ENCODE data around the gene GDPD1. TPM values are rescaled to one million over a fixed set of nuclear protein-coding genes. Genes with fewer than 3 reads are reported as not detected.
"Not testable (repeated sequence)": the region's sequence is repeated elsewhere in the genome, so short reads cannot be mapped to it uniquely, and the experiment has no call there.

The GDPD1 gene
- total RNA-seq, 1 experiment from 2014 or later = 0.49 TPM

DNA sequence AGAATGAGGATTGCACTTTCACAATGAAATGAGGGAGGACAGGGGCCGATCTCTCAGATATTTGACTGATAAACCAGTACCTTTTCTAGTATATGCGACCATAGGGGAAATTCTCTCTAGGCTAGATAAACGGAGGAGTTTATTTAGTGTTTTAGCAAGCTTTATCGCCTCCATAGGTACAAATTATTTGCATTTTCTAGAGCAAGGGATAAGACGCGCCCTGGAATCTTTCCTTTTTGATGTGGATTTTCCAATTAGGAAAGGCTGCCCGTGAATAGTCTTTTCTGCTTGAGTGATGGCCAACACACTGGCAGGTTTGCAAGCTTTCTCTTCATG is 351 bp upstream of the GDPD1 start:
- Histone ChIP-seq H3K4me3 (peak overlapping the region; percentile 62), H3K27me3 (no peaks in the 10 kb centered on the region), H3K36me3 (no peaks in the 10 kb centered on the region), H3K27ac (no peak overlapping the region), H3K9me3 (replicated peaks) (no peaks in the 10 kb centered on the region), H3K4me1 (no peaks in the 10 kb centered on the region)
- DNase-seq = no peak

DNA sequence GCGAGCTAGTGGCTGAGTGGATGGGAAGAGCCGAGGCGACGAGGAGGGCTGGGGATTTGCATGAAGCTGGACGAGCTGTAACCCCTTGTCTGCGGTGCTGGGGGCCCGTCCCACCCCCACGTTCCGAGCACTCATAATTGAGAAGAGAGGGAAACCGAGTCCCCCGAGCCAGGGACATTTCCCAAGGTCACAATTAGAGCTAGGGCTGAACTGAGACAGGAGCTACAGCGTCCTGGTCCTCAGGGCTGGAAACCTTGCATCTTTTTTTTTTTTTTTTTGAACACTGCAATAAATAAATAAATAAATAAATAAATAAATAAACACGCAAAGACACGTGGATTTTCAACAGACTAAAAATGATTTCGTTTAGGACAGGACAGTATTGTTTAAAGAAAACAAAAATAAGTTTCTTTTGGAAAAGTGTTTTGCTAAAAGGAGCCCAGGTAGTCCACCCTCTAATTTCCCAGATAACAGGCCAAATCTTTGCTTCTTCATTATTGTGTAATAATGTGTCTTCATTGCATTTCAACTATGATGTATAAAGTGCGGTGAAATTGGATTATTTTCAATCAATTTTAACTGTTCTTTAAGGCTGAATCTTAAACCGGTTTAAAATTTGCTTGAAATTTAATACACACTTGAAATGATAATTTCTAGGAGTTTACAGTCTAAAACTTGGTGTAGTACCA is 992 bp downstream of the GDPD1 start:
- no peaks in the 10 kb centered on the region for H3K27me3 ChIP-seq

DNA sequence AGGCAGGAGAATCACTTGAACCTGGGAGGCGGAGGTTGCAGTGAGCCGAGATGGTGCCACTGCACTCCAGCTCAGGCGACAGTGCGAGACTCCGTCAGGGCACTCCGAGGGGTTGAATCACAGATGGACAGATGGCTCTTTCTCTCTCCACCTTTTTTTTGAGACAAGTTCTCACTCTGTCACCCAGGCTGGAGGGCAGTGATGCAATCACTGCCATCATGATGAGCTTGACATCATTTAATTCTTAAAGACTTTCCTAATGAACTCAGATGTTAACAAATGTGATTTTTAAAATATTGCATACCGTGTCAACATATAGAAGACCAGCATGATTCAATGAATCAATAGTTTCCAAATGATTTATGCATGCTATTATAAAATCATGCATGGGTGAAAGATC is 3.5 kb downstream of the GDPD1 start:
- DNase-seq = no peak
- no peaks in the 10 kb centered on the region for H3K27me3 ChIP-seq
- no peaks in the 10 kb centered on the region for H3K4me1 ChIP-seq
- no peak overlapping the region for H3K4me3 ChIP-seq
- no peak overlapping the region for H3K27ac ChIP-seq
- H3K9me3 ChIP-seq (replicated peaks) = no peaks in the 10 kb centered on the region
- H3K36me3 ChIP-seq = no peaks in the 10 kb centered on the region

More for the DNA sequence above, 992 bp downstream of the GDPD1 start:
- H3K36me3 ChIP-seq = no peaks in the 10 kb centered on the region
- no peaks in the 10 kb centered on the region for H3K9me3 ChIP-seq (replicated peaks)
- no peak for DNase-seq
- H3K27ac ChIP-seq = no peak overlapping the region
- H3K4me1 ChIP-seq = no peaks in the 10 kb centered on the region
- peak overlapping the region; percentile 62 for H3K4me3 ChIP-seq

DNA sequence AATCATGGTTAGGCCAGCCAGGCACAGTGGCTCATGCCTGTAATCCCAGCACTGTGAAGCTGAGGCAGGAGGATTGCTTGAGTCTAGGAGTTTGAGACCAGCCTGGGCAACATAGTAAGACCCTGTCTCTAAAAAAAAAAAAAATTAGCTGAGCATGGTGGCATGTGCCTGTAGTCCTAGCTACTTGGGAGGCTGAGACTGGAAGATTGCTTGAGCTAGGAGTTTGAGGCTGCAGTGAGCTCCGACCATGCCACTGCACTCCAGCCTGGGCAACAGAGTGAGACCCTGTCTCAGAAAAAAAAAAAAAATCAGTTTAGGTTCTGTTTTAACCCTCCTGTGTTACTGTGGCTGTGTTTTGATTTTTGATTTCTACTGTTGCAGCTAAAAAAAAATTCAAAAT is 8.3 kb downstream of the GDPD1 start:
- H3K9me3 ChIP-seq (replicated peaks); H3K27ac ChIP-seq; H3K4me3 ChIP-seq; H3K36me3 ChIP-seq; H3K4me1 ChIP-seq; DNase-seq; H3K27me3 ChIP-seq: not testable (repeated sequence)

DNA sequence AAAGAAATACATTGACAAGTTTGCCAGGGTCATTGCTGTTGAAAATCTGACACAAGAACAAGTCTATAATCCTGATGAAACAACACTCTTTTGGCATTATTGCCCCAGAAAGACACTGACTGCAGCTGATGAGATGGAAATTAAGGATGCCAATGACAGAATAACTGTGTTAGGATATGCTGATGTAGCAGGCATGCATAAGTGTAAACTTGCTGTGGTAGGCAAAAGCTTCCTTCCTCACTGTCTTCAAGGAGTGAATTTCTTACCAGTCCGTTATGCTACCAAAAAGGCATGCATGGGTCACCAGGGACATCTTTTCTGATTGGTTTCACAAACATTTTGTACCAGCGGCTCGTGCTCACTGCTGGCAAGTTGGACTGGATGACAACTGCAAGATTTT is 10.5 kb downstream of the GDPD1 start:
- Histone ChIP-seq H3K27me3 (no peaks in the 10 kb centered on the region), H3K4me3 (no peak overlapping the region), H3K9me3 (replicated peaks) (no peaks in the 10 kb centered on the region), H3K36me3 (no peaks in the 10 kb centered on the region), H3K27ac (no peak overlapping the region), H3K4me1 (no peaks in the 10 kb centered on the region)
- DNase-seq = no peak

DNA sequence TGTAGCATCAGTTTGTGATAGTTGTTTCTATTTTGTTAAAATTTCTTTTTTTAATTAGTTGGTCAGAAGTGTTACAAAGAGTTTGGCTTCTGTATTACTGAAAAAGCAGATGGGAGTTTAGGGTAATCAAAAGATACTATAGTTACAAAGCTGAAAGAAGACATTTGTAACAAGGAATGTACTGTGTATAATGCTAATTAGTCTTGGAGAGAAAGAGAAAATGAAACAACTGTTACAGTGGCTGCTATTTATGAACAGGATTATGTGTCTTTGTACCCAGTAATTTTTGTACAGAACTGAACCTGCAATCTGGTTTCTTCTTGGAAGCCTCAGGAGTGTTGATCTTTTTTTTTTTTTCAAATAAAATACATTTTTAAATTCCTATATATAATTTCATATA is 14.3 kb downstream of the GDPD1 start:
- Histone ChIP-seq H3K27ac (no peak overlapping the region), H3K9me3 (replicated peaks) (no peaks in the 10 kb centered on the region), H3K27me3 (no peaks in the 10 kb centered on the region), H3K36me3 (no peaks in the 10 kb centered on the region), H3K4me3 (no peak overlapping the region), H3K4me1 (no peaks in the 10 kb centered on the region)
- peak in 1 of 2 experiments; percentile 9 for DNase-seq

DNA sequence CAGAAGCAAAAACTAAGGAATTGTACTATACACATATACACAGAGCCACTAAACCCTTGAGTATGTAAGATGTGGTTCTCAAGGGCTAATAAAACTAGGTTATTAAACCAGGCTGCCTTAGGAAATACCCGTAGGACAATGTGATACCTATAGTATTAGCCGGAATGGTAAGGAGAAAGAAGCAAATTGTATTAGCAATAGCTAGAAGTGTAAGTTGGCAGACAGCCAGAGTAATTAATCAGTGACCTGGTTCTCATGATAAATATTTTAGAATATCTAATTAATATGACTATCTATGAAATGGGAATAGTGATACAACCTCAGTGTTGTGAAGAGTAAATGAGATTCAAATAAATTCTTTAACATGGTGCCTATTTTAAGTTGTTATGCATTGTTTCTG is 18.6 kb downstream of the GDPD1 start:
- no peak for DNase-seq

DNA sequence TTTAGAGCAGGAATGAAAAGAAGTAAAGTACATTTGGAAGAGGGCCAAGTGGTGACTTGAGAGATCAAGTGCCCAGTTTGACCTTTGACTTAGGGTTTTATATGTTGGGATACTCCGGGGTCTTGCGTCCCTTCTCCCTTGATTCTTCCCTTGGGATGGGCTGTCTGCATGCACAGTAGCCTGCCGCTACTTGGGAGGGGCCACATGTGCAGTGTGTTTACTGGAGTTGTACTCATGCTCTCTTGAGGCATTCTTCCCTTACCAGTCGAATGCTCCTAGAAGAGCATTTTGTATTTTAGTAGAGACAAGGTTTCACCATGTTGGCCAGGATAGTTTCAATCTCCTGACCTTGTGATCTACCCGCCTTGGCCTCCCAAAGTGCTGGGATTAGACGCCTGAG is 23.8 kb downstream of the GDPD1 start:
- no peaks in the 10 kb centered on the region for H3K4me1 ChIP-seq
- no peaks in the 10 kb centered on the region for H3K27me3 ChIP-seq
- H3K27ac ChIP-seq = no peak overlapping the region
- H3K36me3 ChIP-seq = no peaks in the 10 kb centered on the region
- DNase-seq = no peak
- H3K4me3 ChIP-seq = no peak overlapping the region
- no peaks in the 10 kb centered on the region for H3K9me3 ChIP-seq (replicated peaks)

More for the DNA sequence above, 18.6 kb downstream of the GDPD1 start:
- H3K27ac ChIP-seq = no peak overlapping the region
- no peaks in the 10 kb centered on the region for H3K27me3 ChIP-seq
- H3K36me3 ChIP-seq = no peaks in the 10 kb centered on the region
- H3K4me1 ChIP-seq = no peaks in the 10 kb centered on the region
- no peaks in the 10 kb centered on the region for H3K9me3 ChIP-seq (replicated peaks)
- no peak overlapping the region for H3K4me3 ChIP-seq

DNA sequence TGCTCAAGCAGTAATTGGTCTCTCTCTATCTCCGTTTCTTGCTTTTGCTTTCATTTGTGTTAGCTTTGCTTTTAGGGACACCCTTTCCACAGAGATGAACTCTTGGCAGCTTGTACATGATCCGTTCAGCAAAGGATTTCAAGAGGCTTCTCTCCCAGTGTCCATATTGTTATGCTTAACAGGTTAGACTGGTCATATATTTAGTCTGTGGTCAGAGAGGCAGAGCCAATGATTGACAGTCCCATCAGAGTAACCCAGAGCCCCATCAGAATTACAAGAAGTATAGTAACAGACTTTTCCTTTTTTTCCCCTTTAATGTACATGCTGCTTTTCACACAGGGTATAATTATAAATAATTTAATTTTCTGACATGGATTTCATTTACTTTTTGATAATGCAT is 34.4 kb downstream of the GDPD1 start:
- no peaks in the 10 kb centered on the region for H3K9me3 ChIP-seq (replicated peaks)
- no peak overlapping the region for H3K4me3 ChIP-seq
- no peaks in the 10 kb centered on the region for H3K4me1 ChIP-seq
- H3K27me3 ChIP-seq = no peaks in the 10 kb centered on the region
- no peak for DNase-seq
- H3K36me3 ChIP-seq = no peaks in the 10 kb centered on the region
- H3K27ac ChIP-seq = no peak overlapping the region

DNA sequence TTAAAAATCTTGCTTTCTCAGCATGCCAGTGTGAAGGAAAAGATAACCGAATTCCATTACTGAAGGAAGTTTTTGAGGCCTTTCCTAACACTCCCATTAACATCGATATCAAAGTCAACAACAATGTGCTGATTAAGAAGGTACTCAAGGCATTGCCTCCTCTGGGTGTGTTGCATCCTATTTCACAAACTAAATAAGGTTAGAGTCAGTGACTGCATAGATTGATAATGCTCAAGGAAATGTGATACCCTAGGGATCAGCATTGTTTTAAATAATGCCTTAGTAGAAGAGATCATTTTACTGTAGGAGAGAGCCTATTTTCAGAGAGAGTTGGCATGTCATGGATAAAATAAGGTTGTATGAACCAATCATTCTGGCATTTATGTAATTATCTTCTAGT is 36.8 kb downstream of the GDPD1 start:
- Histone ChIP-seq H3K27me3 (no peaks in the 10 kb centered on the region), H3K4me3 (no peak overlapping the region), H3K9me3 (replicated peaks) (no peaks in the 10 kb centered on the region), H3K4me1 (no peaks in the 10 kb centered on the region), H3K27ac (no peak overlapping the region), H3K36me3 (no peaks in the 10 kb centered on the region)
- DNase-seq = no peak

DNA sequence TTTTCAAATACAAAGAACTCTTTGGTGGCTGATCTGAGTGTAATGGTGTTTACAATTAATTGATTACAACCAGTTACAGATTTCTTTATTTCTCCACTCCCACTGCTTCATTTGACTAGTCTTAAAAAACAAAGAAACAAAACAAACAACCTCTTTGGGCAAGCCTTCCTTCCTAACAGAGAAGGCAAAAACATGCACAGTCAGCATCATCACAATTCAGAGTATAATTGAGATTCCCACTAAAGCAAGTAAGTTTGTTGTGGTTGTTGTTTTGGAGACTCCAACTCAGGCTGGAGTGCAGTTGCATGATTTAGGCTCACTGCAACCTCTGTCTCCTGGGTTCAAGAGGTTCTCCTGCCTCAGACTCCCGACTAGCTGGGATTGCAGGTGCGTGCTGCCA is 40.4 kb downstream of the GDPD1 start:
- Histone ChIP-seq H3K4me3 (no peak overlapping the region), H3K27me3 (no peaks in the 10 kb centered on the region), H3K4me1 (0 out of 2 replicates have a peak, but pooled peaks cover 3% of the 10 kb centered on the region), H3K9me3 (replicated peaks) (no peaks in the 10 kb centered on the region), H3K36me3 (no peaks in the 10 kb centered on the region), H3K27ac (no peak overlapping the region)
- DNase-seq = no peak

DNA sequence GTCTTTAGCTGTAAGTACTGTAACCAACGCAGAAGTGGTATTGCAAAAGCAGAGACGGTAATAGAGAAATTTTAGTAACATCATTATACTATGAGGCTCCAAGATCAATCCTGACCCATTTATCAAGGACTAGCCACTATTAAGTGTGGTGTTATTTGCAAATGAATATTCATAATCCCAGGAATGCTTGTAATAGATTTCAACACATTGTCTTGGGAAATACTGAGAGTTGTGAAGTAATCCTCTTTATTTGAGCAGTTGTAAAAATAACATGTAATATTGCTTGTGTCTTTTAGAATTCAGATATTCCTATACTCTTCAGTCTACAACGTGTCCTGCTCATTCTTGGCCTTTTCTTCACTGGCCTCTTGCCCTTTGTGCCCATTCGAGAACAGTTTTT is 46.4 kb downstream of the GDPD1 start:
- Histone ChIP-seq H3K4me1 (0 out of 2 replicates have a peak, but pooled peaks cover 3% of the 10 kb centered on the region), H3K36me3 (no peaks in the 10 kb centered on the region), H3K9me3 (replicated peaks) (no peaks in the 10 kb centered on the region), H3K27me3 (no peaks in the 10 kb centered on the region), H3K4me3 (no peak overlapping the region), H3K27ac (no peak overlapping the region)
- DNase-seq = no peak

DNA sequence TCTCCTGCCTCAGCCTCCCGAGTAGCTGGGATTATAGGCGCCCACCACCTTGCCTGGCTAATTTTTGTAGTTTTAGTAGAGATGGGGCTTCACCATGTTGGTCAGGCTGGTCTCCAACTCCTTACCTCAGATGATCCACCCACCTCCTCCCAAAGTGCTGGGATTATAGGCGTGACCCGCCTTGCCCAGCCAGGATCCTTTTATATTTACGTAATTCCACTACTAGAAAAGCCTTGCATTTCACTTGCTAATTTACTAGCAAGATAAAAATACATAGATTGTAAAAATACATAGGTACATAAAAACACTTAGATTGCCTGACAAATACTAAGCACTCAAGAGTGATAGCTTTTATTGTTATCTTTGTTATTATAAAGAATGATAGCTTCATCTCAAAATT is 47.5 kb downstream of the GDPD1 start:
- no peak overlapping the region for H3K27ac ChIP-seq
- H3K4me3 ChIP-seq = no peak overlapping the region
- H3K4me1 ChIP-seq = 0 out of 2 replicates have a peak, but pooled peaks cover 2% of the 10 kb centered on the region
- no peaks in the 10 kb centered on the region for H3K27me3 ChIP-seq
- no peaks in the 10 kb centered on the region for H3K9me3 ChIP-seq (replicated peaks)
- no peaks in the 10 kb centered on the region for H3K36me3 ChIP-seq
- DNase-seq = no peak

DNA sequence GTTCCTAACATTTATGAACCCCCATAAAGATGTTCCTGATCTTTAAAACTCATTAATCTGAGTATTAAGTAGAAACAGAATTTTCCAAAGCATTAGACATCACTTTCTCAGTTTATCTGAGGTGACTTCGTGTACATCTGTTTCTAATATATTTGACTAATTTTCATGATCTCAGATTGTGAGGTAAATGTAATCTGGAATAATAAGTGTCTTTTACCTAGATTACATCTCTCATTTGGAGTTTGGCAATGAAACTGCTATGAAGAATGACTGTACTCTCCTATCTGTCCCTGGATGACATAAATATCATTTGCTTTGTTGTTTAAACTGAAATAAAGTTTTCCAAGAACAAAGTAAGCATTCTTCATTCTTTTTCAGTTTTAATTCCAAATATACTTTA is 55.3 kb downstream of the GDPD1 start:
- Histone ChIP-seq H3K9me3 (replicated peaks) (no peaks in the 10 kb centered on the region), H3K27me3 (no peaks in the 10 kb centered on the region), H3K4me1 (no peaks in the 10 kb centered on the region), H3K36me3 (no peaks in the 10 kb centered on the region), H3K27ac (no peak overlapping the region), H3K4me3 (no peak overlapping the region)
- no peak for DNase-seq

DNA sequence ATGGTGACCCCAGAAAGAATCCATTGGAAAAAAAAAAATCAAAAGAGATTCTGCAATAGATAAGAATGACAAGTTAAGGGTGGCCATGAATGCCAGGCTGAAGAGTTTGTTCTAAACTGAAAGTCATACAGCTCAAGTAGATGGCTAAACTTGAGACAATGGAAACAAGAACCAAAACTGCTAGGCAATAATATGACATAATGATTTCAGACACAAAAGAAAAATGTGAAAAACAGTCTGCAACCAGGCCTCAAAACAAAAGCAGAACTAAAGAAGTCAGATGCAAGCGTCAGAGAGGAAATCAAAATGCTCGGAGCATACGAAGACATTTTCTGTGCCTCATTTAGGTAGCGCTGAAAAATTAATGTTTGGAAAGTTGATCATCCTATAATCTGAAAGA is 56.7 kb downstream of the GDPD1 start:
- Histone ChIP-seq H3K36me3 (no peaks in the 10 kb centered on the region), H3K27me3 (no peaks in the 10 kb centered on the region), H3K4me1 (no peaks in the 10 kb centered on the region), H3K9me3 (replicated peaks) (no peaks in the 10 kb centered on the region), H3K27ac (no peak overlapping the region), H3K4me3 (no peak overlapping the region)
- no peak for DNase-seq

DNA sequence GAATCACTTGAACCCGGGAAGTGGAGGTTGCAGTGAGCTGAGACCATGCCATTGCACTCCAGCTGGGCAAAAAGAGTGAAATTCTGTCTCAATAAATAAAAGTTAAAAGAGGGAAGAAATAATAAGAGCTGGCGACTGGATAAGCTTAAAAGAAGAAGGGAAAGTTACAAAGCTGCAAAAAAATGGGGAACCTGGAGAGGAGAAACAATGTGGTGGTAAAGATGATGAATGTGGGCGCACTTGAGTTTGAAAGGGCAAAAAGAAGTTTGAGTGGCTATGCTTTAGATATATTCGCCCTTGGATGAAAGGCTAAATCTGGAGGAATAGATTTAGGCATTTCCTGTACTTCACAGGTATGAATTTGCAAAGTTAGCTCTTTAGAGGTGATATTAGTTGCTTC is 58.1 kb downstream of the GDPD1 start:
- Histone ChIP-seq H3K4me3 (no peak overlapping the region), H3K27me3 (no peaks in the 10 kb centered on the region), H3K9me3 (replicated peaks) (no peaks in the 10 kb centered on the region), H3K4me1 (no peaks in the 10 kb centered on the region), H3K36me3 (no peaks in the 10 kb centered on the region), H3K27ac (no peak overlapping the region)
- no peak for DNase-seq
